ENCODE results near the gene REXO5. TPM values are rescaled to one million over a fixed set of nuclear protein-coding genes. Genes with fewer than 3 reads are reported as not detected.

The REXO5 gene
- total RNA-seq, 2 experiments from 2014 or later = 26.5 to 38.9 TPM

GRCh38 chr16:20811889-20812439 is 5.6 kb downstream of the REXO5 start:
- Histone ChIP-seq H3K27ac (ENCODE audit: low read depth, low read length, poor library complexity, severe bottlenecking) (no peak overlapping the region), H3K79me2 (ENCODE audit: insufficient read depth, low read depth, low read length) (peaks cover 11% of the 10 kb centered on the region; the same call in 1 of the 2 replicates), H4K20me1 (ENCODE audit: insufficient read depth, low read length) (no peaks in the 10 kb centered on the region), H3K4me1 (ENCODE audit: insufficient read depth, low read length, poor library complexity, severe bottlenecking) (peaks cover 10% of the 10 kb centered on the region), H2AFZ (ENCODE audit: low read length) (no peak overlapping the region), H3K4me2 (ENCODE audit: low read length) (no peak overlapping the region), H3K9me2 (ENCODE audit: insufficient read depth, low read length) (no peaks in the 10 kb centered on the region), H3K4me3 (ENCODE audit: low read depth, low read length, poor library complexity, severe bottlenecking) (no peak overlapping the region), H3K36me3 (ENCODE audit: insufficient read depth, low read length) (peaks cover 25% of the 10 kb centered on the region), H3K9me3 (ENCODE audit: low read length) (no peaks in the 10 kb centered on the region)
- CTCF ChIA-PET (ENCODE audit: unreplicated experiment) = no interaction called here
- intact Hi-C loops (cut with micrococcal nuclease; ENCODE audit: unreplicated experiment) = no loop called here
- DNase-seq (ENCODE audit: low spot score) = no peak
- TF ChIP-seq EZH2phosphoT487 (IDR thresholded peaks at IDR 0.05; ENCODE audit: borderline replicate concordance, low read depth, low read length) (no peak), CTCF (conservative IDR thresholded peaks at IDR 0.05; ENCODE audit: low read length) (no peak)
- POLR2A ChIA-PET = no interaction called here
- BruUV-seq (replicated peaks) = no TSS peak

DNA sequence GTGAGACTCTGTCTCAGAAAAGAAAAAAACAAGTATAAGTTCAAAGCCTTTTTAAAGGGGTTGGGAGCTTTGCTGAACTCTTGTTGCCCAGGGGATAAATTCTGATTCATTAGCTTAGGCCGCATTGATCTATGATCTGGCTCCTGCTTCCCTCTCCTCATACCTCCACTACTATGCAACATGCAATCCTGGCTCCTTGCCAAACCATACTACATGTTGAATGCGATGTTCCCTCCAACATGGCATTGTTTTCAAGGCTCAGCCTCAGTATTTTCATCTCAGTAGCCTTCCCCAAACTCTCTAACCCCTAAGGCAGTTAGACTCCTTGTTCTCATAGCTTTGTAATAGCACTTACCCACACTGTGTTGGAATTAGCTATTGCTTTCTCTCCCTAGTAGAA is 6.2 kb downstream of the REXO5 start:
- Histone ChIP-seq H2AFZ (ENCODE audit: low read length) (no peak overlapping the region), H3K9me3 (ENCODE audit: low read length) (no peaks in the 10 kb centered on the region), H3K4me3 (ENCODE audit: low read depth, low read length, poor library complexity, severe bottlenecking) (no peak overlapping the region), H3K79me2 (ENCODE audit: insufficient read depth, low read depth, low read length) (peaks cover 8% of the 10 kb centered on the region; the same call in 1 of the 2 replicates), H3K4me1 (ENCODE audit: insufficient read depth, low read length, poor library complexity, severe bottlenecking) (peaks cover 8% of the 10 kb centered on the region), H3K9me2 (ENCODE audit: insufficient read depth, low read length) (no peaks in the 10 kb centered on the region), H3K4me2 (ENCODE audit: low read length) (no peak overlapping the region), H3K36me3 (ENCODE audit: insufficient read depth, low read length) (peaks cover 30% of the 10 kb centered on the region), H4K20me1 (ENCODE audit: insufficient read depth, low read length) (no peaks in the 10 kb centered on the region), H3K27ac (ENCODE audit: low read depth, low read length, poor library complexity, severe bottlenecking) (no peak overlapping the region)
- intact Hi-C loops (cut with micrococcal nuclease; ENCODE audit: unreplicated experiment) = no loop called here
- TF ChIP-seq CTCF (conservative IDR thresholded peaks at IDR 0.05; ENCODE audit: low read length) (no peak), EZH2phosphoT487 (IDR thresholded peaks at IDR 0.05; ENCODE audit: borderline replicate concordance, low read depth, low read length) (no peak)
- BruUV-seq (replicated peaks) = no TSS peak
- ChIA-PET POLR2A (no interaction called here), CTCF (ENCODE audit: unreplicated experiment) (no interaction called here)
- DNase-seq (ENCODE audit: low spot score) = no peak

- no peak for DNase-seq (ENCODE audit: low spot score)
- H3K9me3 ChIP-seq (ENCODE audit: low read length) = no peaks in the 10 kb centered on the region
- H3K27ac ChIP-seq (ENCODE audit: low read depth, low read length, poor library complexity, severe bottlenecking) = no peak overlapping the region
- intact Hi-C loops (cut with micrococcal nuclease; ENCODE audit: unreplicated experiment) = no loop called here
- CTCF ChIA-PET (ENCODE audit: unreplicated experiment) = no interaction called here
- no peak overlapping the region for H3K4me2 ChIP-seq (ENCODE audit: low read length)
- no peaks in the 10 kb centered on the region for H3K79me2 ChIP-seq (ENCODE audit: insufficient read depth, low read depth, low read length)
- POLR2A ChIA-PET = interaction anchor here (0.6 to 1.0 kb wide), 2 partner anchors 10 to 324 kb away, joined by 7 to 8 read pairs; no protein-coding TSS in a partner anchor
- no TSS peak for BruUV-seq (replicated peaks)
- no peaks in the 10 kb centered on the region for H3K9me2 ChIP-seq (ENCODE audit: insufficient read depth, low read length)
- H3K36me3 ChIP-seq (ENCODE audit: insufficient read depth, low read length) = peaks cover 44% of the 10 kb centered on the region
- TF ChIP-seq EZH2phosphoT487 (IDR thresholded peaks at IDR 0.05; ENCODE audit: borderline replicate concordance, low read depth, low read length) = no peak
- no peak for TF ChIP-seq CTCF (conservative IDR thresholded peaks at IDR 0.05; ENCODE audit: low read length)
- H3K4me1 ChIP-seq (ENCODE audit: insufficient read depth, low read length, poor library complexity, severe bottlenecking) = no peaks in the 10 kb centered on the region
- no peak overlapping the region for H3K4me3 ChIP-seq (ENCODE audit: low read depth, low read length, poor library complexity, severe bottlenecking)
- H2AFZ ChIP-seq (ENCODE audit: low read length) = no peak overlapping the region
- no peaks in the 10 kb centered on the region for H4K20me1 ChIP-seq (ENCODE audit: insufficient read depth, low read length)
Measured at GRCh38 chr16:20814784-20815183, 8.5 kb downstream of the REXO5 start.
